A549 treated with RU486 at 1 μM for 4 hours (cell line): Measurements from ENCODE around the gene SHOC1. TPM values are rescaled to one million over a fixed set of nuclear protein-coding genes. Genes with fewer than 3 reads are reported as not detected.

Experiments used
- total RNA-seq: library from RNA; stranded (reverse); fragments of 200-300 nt; extraction: Qiagen RNA extraction; gene quantifications from 5 replicates; pipeline ENCODE4 v1.2.3, GENCODE V29; 2022; ENCODE audit warnings: low read depth

Gene SHOC1
- total RNA-seq, result not detected in 5 replicates

GRCh38 chr9:111794835-111795556 lies at the start of gene SHOC1:
Gene SHOC1, minus strand, starts transcription at chr9:111794937. Its CDS starts 3,519 bp downstream, at chr9:111791418.

Other genes starting within 250 kb of the SHOC1 start
- 349 to 400 TPM (median 393 TPM) in 5 replicates for gene PTGR1, start 195.3 kb downstream of the SHOC1 start, total RNA-seq
- 7.8 to 13.0 TPM (median 11.7 TPM) in 5 replicates for gene DNAJC25, start 163.6 kb downstream of the SHOC1 start, total RNA-seq
- 33.6 to 68.8 TPM (median 65.3 TPM) in 5 replicates for gene GNG10, start 133.3 kb downstream of the SHOC1 start, total RNA-seq
- gene UGCG, start 101.9 kb upstream of the SHOC1 start, total RNA-seq, result 10.2 to 22.9 TPM (median 21.0 TPM) in 5 replicates